ENCODE data around the gene SELENOO.

GRCh38 chr22:50215297-50216054, 14.7 kb downstream of the SELENOO start:
- TF ChIP-seq, protein P1, sequence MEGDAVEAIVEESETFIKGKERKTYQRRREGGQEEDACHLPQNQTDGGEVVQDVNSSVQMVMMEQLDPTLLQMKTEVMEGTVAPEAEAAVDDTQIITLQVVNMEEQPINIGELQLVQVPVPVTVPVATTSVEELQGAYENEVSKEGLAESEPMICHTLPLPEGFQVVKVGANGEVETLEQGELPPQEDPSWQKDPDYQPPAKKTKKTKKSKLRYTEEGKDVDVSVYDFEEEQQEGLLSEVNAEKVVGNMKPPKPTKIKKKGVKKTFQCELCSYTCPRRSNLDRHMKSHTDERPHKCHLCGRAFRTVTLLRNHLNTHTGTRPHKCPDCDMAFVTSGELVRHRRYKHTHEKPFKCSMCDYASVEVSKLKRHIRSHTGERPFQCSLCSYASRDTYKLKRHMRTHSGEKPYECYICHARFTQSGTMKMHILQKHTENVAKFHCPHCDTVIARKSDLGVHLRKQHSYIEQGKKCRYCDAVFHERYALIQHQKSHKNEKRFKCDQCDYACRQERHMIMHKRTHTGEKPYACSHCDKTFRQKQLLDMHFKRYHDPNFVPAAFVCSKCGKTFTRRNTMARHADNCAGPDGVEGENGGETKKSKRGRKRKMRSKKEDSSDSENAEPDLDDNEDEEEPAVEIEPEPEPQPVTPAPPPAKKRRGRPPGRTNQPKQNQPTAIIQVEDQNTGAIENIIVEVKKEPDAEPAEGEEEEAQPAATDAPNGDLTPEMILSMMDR (IDR thresholded peaks at IDR 0.05), result no peak
- no peak for TF ChIP-seq RXRA (IDR thresholded peaks at IDR 0.05; ENCODE audit: borderline replicate concordance, low read depth)
- no peak for TF ChIP-seq POLR2AphosphoS5 (IDR thresholded peaks at IDR 0.05; ENCODE audit: low read depth, low read length)
- TF ChIP-seq RCOR1 (IDR thresholded peaks at IDR 0.05; ENCODE audit: low read length), result no peak
- TF ChIP-seq FOXJ3 (CRISPR knock-in tag; IDR thresholded peaks at IDR 0.05), result no peak
- TF ChIP-seq SIN3A (IDR thresholded peaks at IDR 0.05; ENCODE audit: borderline replicate concordance, low read depth, low read length), result no peak
- no peak for TF ChIP-seq TEAD4 (IDR thresholded peaks at IDR 0.05; ENCODE audit: borderline replicate concordance, insufficient read depth)
- TF ChIP-seq YY1 (IDR thresholded peaks at IDR 0.05; ENCODE audit: low read depth), result no peak
- TF ChIP-seq, protein P2, sequence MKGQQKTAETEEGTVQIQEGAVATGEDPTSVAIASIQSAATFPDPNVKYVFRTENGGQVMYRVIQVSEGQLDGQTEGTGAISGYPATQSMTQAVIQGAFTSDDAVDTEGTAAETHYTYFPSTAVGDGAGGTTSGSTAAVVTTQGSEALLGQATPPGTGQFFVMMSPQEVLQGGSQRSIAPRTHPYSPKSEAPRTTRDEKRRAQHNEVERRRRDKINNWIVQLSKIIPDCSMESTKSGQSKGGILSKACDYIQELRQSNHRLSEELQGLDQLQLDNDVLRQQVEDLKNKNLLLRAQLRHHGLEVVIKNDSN (IDR thresholded peaks at IDR 0.05; ENCODE audit: borderline replicate concordance, low read depth), result no peak
- no peak for TF ChIP-seq CHD2 (IDR thresholded peaks at IDR 0.05; ENCODE audit: low read length, partially characterized antibody)
- TF ChIP-seq JUND (IDR thresholded peaks at IDR 0.05), result no peak
- no peak for TF ChIP-seq RAD21 (IDR thresholded peaks at IDR 0.05; ENCODE audit: low read length)
- TF ChIP-seq, protein P3, sequence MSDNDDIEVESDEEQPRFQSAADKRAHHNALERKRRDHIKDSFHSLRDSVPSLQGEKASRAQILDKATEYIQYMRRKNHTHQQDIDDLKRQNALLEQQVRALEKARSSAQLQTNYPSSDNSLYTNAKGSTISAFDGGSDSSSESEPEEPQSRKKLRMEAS (IDR thresholded peaks at IDR 0.05; ENCODE audit: low read depth), result no peak
- no peak for TF ChIP-seq EP300 (IDR thresholded peaks at IDR 0.05; ENCODE audit: borderline replicate concordance in 1 of 2, low read depth in 1 of 2, low read length in 1 of 2)
